Keratinocyte (primary cell): ENCODE data around the gene CERK. TPM values are rescaled to one million over a fixed set of nuclear protein-coding genes. Genes with fewer than 3 reads are reported as not detected.

Experiments used
- DNase-seq: peaks from one replicate; pipeline ENCODE4 v3.0.0-alpha.2; 2011; ENCODE audit warnings: low read depth, missing footprints, low spot score
- FAIRE-seq: peaks from 2 replicates; lab custom pipeline; 2011; peaks lifted over from hg19 to GRCh38; lab: Jason Lieb, UNC
- H2AFZ ChIP-seq: 2 replicates; pipeline ENCODE4 v1.6.0; 2012; ENCODE audit warnings: low read length, control low read depth, inconsistent platforms; ENCODE audit not compliant: control insufficient read depth
- H3K27ac ChIP-seq: 2 replicates; pipeline ENCODE4 v1.5.1; 2011; ENCODE audit warnings: low read length; ENCODE audit not compliant: control insufficient read depth, insufficient read depth
- H3K27me3 ChIP-seq: 3 replicates; pipeline ENCODE4 v1.6.0; 2011; ENCODE audit warnings: low read length; ENCODE audit not compliant: control insufficient read depth, insufficient read depth; ENCODE audit errors: extremely low read depth
- H3K36me3 ChIP-seq, 2 experiments: 2 replicates in 1 of 2; 3 replicates in 1 of 2; pipeline ENCODE4 v1.5.1; 2011; ENCODE audit warnings: low read length in 2 of 2, mild to moderate bottlenecking in 1 of 2; ENCODE audit not compliant: control insufficient read depth in 2 of 2, insufficient read depth in 2 of 2; ENCODE audit errors: extremely low read depth in 1 of 2
- H3K4me1 ChIP-seq: 3 replicates; pipeline ENCODE4 v1.5.1; 2011; ENCODE audit warnings: low read length; ENCODE audit not compliant: control insufficient read depth, insufficient read depth; ENCODE audit errors: extremely low read depth
- H3K4me2 ChIP-seq: 3 replicates; pipeline ENCODE4 v1.6.0; 2011; ENCODE audit warnings: low read depth, low read length; ENCODE audit not compliant: control insufficient read depth, insufficient read depth; ENCODE audit errors: extremely low read depth
- H3K4me3 ChIP-seq, 3 experiments: fragments of 200-600 bp in 1 of 3; sonication (generic) in 1 of 3; 2 replicates in 2 of 3; 3 replicates in 1 of 3; pipeline ENCODE4 v1.5.1; 2011 to 2016; ENCODE audit warnings: low read length in 3 of 3, mild to moderate bottlenecking in 3 of 3, control low read depth in 2 of 3, inconsistent platforms in 1 of 3, low read depth in 1 of 3, mixed read lengths in 1 of 3, mixed run types in 1 of 3, moderate library complexity in 1 of 3; ENCODE audit not compliant: control insufficient read depth in 2 of 3, insufficient read depth in 2 of 3; ENCODE audit errors: extremely low read depth in 1 of 3
- H3K79me2 ChIP-seq: 2 replicates; pipeline ENCODE4 v1.6.0; 2012; ENCODE audit warnings: low read length; ENCODE audit not compliant: control insufficient read depth, insufficient read depth
- H3K9ac ChIP-seq: 3 replicates; pipeline ENCODE4 v1.6.0; 2011; ENCODE audit warnings: low read length; ENCODE audit not compliant: control insufficient read depth, insufficient read depth; ENCODE audit errors: extremely low read depth
- H3K9me1 ChIP-seq: 3 replicates; pipeline ENCODE4 v1.6.0; 2011; ENCODE audit warnings: low read length; ENCODE audit not compliant: control insufficient read depth, insufficient read depth; ENCODE audit errors: extremely low read depth
- H3K9me3 ChIP-seq: 2 replicates; pipeline ENCODE4 v1.5.1; 2012; ENCODE audit warnings: low read depth, low read length; ENCODE audit not compliant: control insufficient read depth
- H4K20me1 ChIP-seq: 3 replicates; pipeline ENCODE4 v1.6.0; 2011; ENCODE audit warnings: low read length; ENCODE audit not compliant: control insufficient read depth, insufficient read depth; ENCODE audit errors: extremely low read depth
- CTCF ChIP-seq, 3 experiments: IDR thresholded peaks in 1 of 3; conservative IDR thresholded peaks in 1 of 3; optimal IDR thresholded peaks in 1 of 3; 2 replicates in 2 of 3; 3 replicates in 1 of 3; pipeline versions ENCODE3 to v1.5.1; 2011; ENCODE audit warnings: low read length in 3 of 3, mild to moderate bottlenecking in 3 of 3, moderate library complexity in 2 of 3, control low read depth in 1 of 3, inconsistent platforms in 1 of 3; ENCODE audit not compliant: insufficient read depth in 2 of 3; ENCODE audit errors: extremely low read depth in 1 of 3
- EZH2 ChIP-seq: IDR thresholded peaks from one replicate; pipeline ENCODE4 v1.6.1; 2012; ENCODE audit warnings: inconsistent platforms, mild to moderate bottlenecking, low read length, moderate library complexity
- dilution Hi-C: fragments of 300-500 bp; cut with MboI; formaldehyde crosslinking; loops from one replicate; pipeline ENCODE4 v1.7.0; 2020; ENCODE audit warnings: low sequenced_read_pairs; ENCODE audit not compliant: extremely low pct_ligation_motif_present
- polyA plus RNA-seq, 5 experiments: library from polyadenylated mRNA; depleted of rRNA in 3 of 5; stranded (reverse) in 3 of 5; stranded (forward) in 1 of 5; unstranded in 1 of 5; fragments of >200 nt; gene quantifications; 1 replicate in 1 of 5; 2 replicates in 3 of 5; 3 replicates in 1 of 5; pipeline versions ENCODE4 v1.2.1 to v1.2.3, GENCODE V29; 2011 to 2012; ENCODE audit warnings: missing spikeins in 2 of 5, low read depth in 1 of 5, low replicate concordance in 1 of 5

CERK gene
- polyA plus RNA-seq, 1 donor (not counting 4 experiments of a cell fraction or from before 2014, with no cell fraction given), result 11.9 TPM

- Histone ChIP-seq H3K9ac (no peak overlapping the region), H3K27ac (no peak overlapping the region), H3K4me3 (no peak overlapping the region), H3K4me1 (peaks cover 21% of the 10 kb centered on the region), H3K9me3 (no peaks in the 10 kb centered on the region), H3K79me2 (no peaks in the 10 kb centered on the region), H2AFZ (no peak overlapping the region), H3K9me1 (no peaks in the 10 kb centered on the region), H3K27me3 (no peaks in the 10 kb centered on the region), H3K36me3 (no peaks in the 10 kb centered on the region), H3K4me2 (no peak overlapping the region), H4K20me1 (peaks cover 12% of the 10 kb centered on the region)
- DNase-seq, result peak; percentile 21
- TF ChIP-seq EZH2 (no peak), CTCF (optimal IDR thresholded peaks at IDR 0.05 in 1 of 3, IDR thresholded peaks at IDR 0.05 in 1 of 3, conservative IDR thresholded peaks at IDR 0.05 in 1 of 3; ENCODE audit: extremely low read depth in 1 of 3, insufficient read depth in 2 of 3, low read length in 3 of 3) (no peak)
- dilution Hi-C loops, result no loop called here
- peak; percentile 44 for FAIRE-seq
Measured at GRCh38 chr22:46654927-46655595, 83.0 kb downstream of the CERK start.

- no peak for TF ChIP-seq CTCF (optimal IDR thresholded peaks at IDR 0.05 in 1 of 3, IDR thresholded peaks at IDR 0.05 in 1 of 3, conservative IDR thresholded peaks at IDR 0.05 in 1 of 3; ENCODE audit: extremely low read depth in 1 of 3, insufficient read depth in 2 of 3, low read length in 3 of 3)
- TF ChIP-seq EZH2, result no peak
- Histone ChIP-seq H3K4me1 (peaks cover 21% of the 10 kb centered on the region), H3K4me2 (no peak overlapping the region), H4K20me1 (peaks cover 11% of the 10 kb centered on the region), H3K27me3 (no peaks in the 10 kb centered on the region), H3K9me1 (no peaks in the 10 kb centered on the region), H3K9me3 (no peaks in the 10 kb centered on the region), H3K4me3 (no peak overlapping the region), H3K27ac (no peak overlapping the region), H3K79me2 (no peaks in the 10 kb centered on the region), H3K9ac (no peak overlapping the region), H3K36me3 (no peaks in the 10 kb centered on the region), H2AFZ (no peak overlapping the region)
- dilution Hi-C loops, result no loop called here
- DNase-seq (no peak), FAIRE-seq (no peak)
Measured at GRCh38 chr22:46654426-46654825, 83.6 kb downstream of the CERK start.
